Tibial artery (tissue), 4 donors: ENCODE results near the gene LSS.
A peak's percentile ranks its signal among the peaks of the same experiment; 100 is the strongest.

Experiments used
- DNase-seq, 2 donors: peaks; one replicate each; pipeline ENCODE4 v3.0.0-alpha.2; 2019
- H3K27ac ChIP-seq, 2 donors: fragments of 200-600 bp; sonication (generic) in 1 of 2; 1 replicate in 1 of 2; 2 replicates in 1 of 2; pipeline ENCODE4 v1.5.1; 2018 to 2019; ENCODE audit warnings: mild to moderate bottlenecking in 1 of 2
- H3K27me3 ChIP-seq, 2 donors: fragments of 200-600 bp; sonication (generic) in 1 of 2; one replicate each; pipeline versions ENCODE4 v1.5.1 to v1.6.0; 2016 to 2019
- H3K36me3 ChIP-seq, 3 donors: fragments of 200-600 bp; sonication (generic) in 2 of 3; one replicate each; pipeline ENCODE4 v1.5.1; 2016 to 2019; ENCODE audit warnings: mild to moderate bottlenecking in 2 of 3
- H3K4me1 ChIP-seq, 4 donors: fragments of 200-600 bp; sonication (generic) in 2 of 4; 1 replicate in 3 of 4; 2 replicates in 1 of 4; pipeline ENCODE4 v1.5.1; 2016 to 2019
- H3K4me3 ChIP-seq, 2 donors: fragments of 200-600 bp; sonication (generic) in 1 of 2; 1 replicate in 1 of 2; 2 replicates in 1 of 2; pipeline ENCODE4 v1.5.1; 2018 to 2019; ENCODE audit warnings: mild to moderate bottlenecking in 2 of 2
- H3K9me3 ChIP-seq, 3 donors: fragments of 200-600 bp; sonication (generic) in 1 of 3; one replicate each; pipeline ENCODE4 v1.5.1; 2016 to 2019
- intact Hi-C: fragments of 100-400 bp; cut with DNase I; formaldehyde crosslinking; loops from one replicate; pipeline ENCODE4 v1.15.0; 2023; ENCODE audit warnings: low total_unique reads
- TF ChIP-seq, protein P1 (sequence below), 2 experiments: fragments of 200-600 bp in 1 of 2; fragments of 450-650 bp in 1 of 2; IDR thresholded peaks; one replicate each; pipeline ENCODE4 v1.5.1; 2017 to 2019; ENCODE audit warnings: antibody characterized with exemption in 2 of 2, mild to moderate bottlenecking in 1 of 2, moderate library complexity in 1 of 2

The LSS gene

DNA sequence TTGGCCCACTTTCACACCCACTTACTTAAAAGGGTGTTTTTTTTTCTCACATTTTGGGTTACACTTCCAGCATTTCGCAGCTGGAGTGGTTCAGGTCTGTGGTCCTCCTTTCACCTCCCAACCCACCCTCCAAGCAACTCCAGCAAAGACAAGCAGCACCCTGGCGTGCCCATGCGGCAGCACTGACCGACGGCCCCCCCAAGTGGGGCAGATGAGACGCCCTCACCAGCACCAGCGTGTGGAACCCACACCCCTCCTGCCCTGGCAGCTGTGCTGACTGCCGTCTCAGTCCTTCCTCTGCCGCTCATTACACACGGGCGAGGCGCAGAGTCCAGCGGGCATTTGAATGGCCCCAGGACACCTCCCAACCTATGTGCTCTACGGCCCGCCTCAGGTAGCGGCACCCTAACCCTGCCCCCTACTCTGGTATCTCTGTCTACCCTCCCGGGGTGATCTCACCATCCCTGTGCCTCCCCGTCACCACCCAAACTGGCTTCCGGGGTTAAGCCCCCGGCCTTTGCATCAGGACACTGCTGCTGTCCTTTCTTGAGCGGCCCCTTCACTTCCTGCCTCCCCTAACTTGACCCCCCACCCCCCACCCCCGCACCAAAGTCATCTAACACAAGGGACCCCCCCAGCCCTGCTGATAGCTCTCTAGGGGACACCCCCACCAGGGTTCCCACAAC is 10.9 kb downstream of the LSS start:
- Histone ChIP-seq H3K4me1 (no peaks in the 10 kb centered on the region), H3K27ac (no peak overlapping the region), H3K36me3 (peaks cover 50 to 96% (median 88%) of the 10 kb centered on the region in 3 donors), H3K9me3 (no peaks in the 10 kb centered on the region), H3K27me3 (no peaks in the 10 kb centered on the region), H3K4me3 (no peak overlapping the region)
- intact Hi-C loops = no loop called here
- TF ChIP-seq, protein P1, sequence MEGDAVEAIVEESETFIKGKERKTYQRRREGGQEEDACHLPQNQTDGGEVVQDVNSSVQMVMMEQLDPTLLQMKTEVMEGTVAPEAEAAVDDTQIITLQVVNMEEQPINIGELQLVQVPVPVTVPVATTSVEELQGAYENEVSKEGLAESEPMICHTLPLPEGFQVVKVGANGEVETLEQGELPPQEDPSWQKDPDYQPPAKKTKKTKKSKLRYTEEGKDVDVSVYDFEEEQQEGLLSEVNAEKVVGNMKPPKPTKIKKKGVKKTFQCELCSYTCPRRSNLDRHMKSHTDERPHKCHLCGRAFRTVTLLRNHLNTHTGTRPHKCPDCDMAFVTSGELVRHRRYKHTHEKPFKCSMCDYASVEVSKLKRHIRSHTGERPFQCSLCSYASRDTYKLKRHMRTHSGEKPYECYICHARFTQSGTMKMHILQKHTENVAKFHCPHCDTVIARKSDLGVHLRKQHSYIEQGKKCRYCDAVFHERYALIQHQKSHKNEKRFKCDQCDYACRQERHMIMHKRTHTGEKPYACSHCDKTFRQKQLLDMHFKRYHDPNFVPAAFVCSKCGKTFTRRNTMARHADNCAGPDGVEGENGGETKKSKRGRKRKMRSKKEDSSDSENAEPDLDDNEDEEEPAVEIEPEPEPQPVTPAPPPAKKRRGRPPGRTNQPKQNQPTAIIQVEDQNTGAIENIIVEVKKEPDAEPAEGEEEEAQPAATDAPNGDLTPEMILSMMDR (IDR thresholded peaks at IDR 0.05) = no peak
- no peak for DNase-seq

DNA sequence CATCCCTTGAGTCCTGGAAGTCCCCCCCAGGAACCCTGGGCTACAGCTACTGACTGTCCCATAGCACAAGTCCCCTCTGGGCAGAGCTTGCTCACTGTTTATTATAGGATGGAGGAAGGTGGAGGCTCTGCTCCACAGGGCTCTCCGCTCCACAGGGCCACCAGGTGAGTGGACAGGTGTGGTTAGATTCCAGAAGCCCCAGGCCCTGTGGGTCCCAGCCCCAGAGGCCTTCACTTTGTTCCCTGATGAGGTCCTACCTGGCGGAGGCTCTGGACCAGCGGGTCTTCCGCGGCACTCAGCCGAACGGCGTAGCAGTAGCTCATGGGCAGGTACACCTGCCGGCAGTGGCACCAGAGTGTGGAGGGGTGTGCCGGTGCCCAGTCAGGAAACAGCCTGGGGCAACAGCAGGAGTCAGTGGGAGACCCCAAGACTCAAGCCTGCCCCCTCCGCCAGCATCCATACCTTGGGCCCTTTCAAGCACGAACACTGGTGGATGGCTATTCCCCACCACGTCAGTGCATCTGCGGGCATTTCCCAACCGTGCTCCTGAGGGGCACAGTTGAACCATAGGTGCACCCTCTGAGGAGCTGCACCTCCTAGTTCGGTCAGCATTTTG is 12.3 kb downstream of the LSS start:
- DNase-seq = peak in 1 of 2 donors; percentile 13
- peaks cover 54 to 96% (median 88%) of the 10 kb centered on the region in 3 donors for H3K36me3 ChIP-seq
- H3K27me3 ChIP-seq = no peaks in the 10 kb centered on the region
- no peak overlapping the region for H3K4me3 ChIP-seq
- intact Hi-C loops = no loop called here
- no peaks in the 10 kb centered on the region for H3K4me1 ChIP-seq
- no peak overlapping the region for H3K27ac ChIP-seq
- TF ChIP-seq, protein P1 (IDR thresholded peaks at IDR 0.05) = no peak
- H3K9me3 ChIP-seq = no peaks in the 10 kb centered on the region

DNA sequence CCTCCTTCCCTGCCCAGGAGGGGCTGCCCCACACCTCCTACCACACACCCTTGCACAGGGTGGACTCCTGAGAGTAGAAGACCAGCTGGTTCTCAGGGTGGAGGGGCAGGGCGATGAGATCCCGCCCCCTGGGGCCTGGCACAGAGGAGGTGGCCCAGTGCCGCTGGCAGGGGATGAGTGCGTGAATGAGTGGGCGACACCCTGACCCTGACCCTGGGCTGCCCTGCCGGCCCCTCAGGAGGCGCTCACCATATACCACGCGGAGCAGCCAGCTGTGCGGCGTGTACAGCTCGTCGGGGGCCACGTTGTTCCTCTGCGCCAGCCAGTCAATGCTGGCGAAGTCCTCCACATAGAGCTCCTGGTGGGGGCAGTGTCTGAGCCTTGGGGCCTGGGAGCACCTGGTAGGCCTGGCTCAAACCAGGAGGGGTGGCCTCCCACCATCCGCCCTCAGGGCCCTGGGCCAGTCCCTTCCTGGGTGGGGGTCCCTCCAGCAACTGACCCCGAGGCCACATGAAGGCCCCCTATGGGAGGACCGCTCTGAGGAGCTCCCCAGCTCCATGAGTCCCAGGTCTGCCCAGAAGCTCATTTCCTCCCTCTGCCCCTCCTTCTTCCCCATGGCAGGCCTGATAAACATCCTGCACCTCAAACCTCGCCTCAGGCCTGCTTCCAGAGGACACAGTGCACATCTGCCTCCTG is 13.0 kb downstream of the LSS start:
- no peak overlapping the region for H3K27ac ChIP-seq

DNA sequence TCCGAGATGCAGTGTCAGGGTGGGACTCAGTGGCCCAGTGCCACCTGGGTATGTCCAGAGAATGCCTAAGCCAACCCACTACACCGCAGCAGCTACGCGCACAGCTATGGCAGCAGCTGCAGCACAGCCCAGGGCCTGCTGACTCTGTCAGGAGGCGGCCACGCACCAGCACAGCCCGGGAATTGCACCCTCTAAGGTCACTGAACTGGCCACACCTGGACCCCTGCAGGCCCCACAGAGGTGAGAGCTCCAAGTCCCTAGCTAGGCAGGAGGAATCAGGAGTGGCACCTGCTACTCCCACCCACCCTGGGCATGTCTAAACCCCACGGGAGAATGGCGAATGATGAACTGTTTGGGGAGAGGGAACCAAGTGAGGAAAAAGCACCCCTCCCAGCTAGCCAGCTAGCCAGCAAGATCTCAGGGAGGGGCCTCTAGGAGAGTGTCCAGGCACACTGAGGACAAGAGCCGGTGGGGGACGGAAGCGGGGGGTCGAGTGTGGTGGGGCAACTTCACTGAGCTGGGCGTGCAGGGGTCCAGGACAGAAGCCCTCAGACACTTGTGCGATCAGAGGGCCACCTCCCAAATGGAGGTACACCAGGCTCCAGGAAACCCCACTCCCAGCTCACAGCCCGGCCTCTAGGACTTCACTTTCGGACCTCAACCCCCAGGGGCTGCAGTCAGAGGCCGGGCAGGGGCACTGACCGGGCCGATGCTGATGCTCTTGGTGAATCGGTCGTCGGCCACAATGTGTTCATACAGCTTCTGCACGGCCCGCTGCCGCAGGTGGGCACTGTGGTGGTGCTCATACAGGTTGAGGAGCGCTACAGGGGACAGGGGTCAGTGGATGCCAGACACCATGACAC is 13.9 kb downstream of the LSS start:
- Histone ChIP-seq H3K27ac (no peak overlapping the region), H3K4me1 (no peaks in the 10 kb centered on the region), H3K27me3 (no peaks in the 10 kb centered on the region), H3K36me3 (peaks cover 48 to 96% (median 85%) of the 10 kb centered on the region in 3 donors), H3K4me3 (no peak overlapping the region), H3K9me3 (no peaks in the 10 kb centered on the region)
- TF ChIP-seq, protein P1 (IDR thresholded peaks at IDR 0.05) = no peak
- DNase-seq = peak; percentile 16 to 62
- intact Hi-C loops = no loop called here

More for the DNA sequence above, 13.0 kb downstream of the LSS start:
- TF ChIP-seq, protein P1 (IDR thresholded peaks at IDR 0.05) = no peak
- H3K36me3 ChIP-seq = peaks cover 52 to 96% (median 87%) of the 10 kb centered on the region in 3 donors
- intact Hi-C loops = no loop called here
- no peaks in the 10 kb centered on the region for H3K9me3 ChIP-seq
- no peaks in the 10 kb centered on the region for H3K4me1 ChIP-seq
- DNase-seq = peak; percentile 15 to 49
- H3K27me3 ChIP-seq = no peaks in the 10 kb centered on the region
- no peak overlapping the region for H3K4me3 ChIP-seq

DNA sequence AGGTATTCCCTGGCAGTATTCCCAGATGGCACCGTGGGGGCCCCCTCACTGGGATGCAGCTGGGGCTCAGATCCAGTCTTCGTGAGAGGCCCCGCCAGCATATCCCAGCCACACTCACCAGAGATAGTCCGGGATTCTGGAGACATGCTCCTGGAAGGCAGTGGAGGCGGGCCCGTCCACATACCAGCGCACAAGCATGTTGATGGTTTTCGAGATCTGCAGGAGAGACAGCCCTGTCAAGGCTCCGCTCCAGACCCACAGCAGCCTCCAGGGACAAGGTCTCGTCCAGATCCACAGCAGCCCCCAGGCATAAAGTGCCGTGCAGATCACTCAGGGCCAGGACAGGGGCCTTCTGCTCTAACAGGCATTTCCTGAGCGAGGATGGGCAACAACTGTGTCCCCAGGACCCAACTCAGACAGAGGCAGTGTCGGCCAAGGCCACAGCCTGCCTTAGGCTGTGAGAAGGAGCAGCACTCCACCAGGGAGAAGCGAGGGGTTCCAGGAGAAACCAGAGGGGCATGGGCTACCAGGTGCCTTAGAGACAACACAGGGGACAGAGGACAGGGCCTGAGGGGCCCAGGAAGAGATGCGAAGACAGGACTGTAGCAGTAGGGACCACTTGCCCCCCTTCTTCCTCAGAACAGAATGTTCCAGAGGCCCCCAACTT is 14.8 kb downstream of the LSS start:
- Histone ChIP-seq H3K4me3 (no peak overlapping the region), H3K36me3 (peaks cover 47 to 96% (median 85%) of the 10 kb centered on the region in 3 donors), H3K27me3 (no peaks in the 10 kb centered on the region), H3K27ac (no peak overlapping the region), H3K9me3 (no peaks in the 10 kb centered on the region), H3K4me1 (no peaks in the 10 kb centered on the region)
- TF ChIP-seq, protein P1 (IDR thresholded peaks at IDR 0.05) = no peak
- DNase-seq = peak; percentile 9 to 51
- intact Hi-C loops = no loop called here
